Measurements from ENCODE around the gene ACTL9. TPM values are rescaled to one million over a fixed set of nuclear protein-coding genes. Genes with fewer than 3 reads are reported as not detected.
"Not testable (repeated sequence)": the region's sequence is repeated elsewhere in the genome, so short reads cannot be mapped to it uniquely, and the experiment has no call there.

ACTL9 gene
- total RNA-seq, 1 experiment from 2014 or later: not detected

GRCh38 chr19:8705742-8706141, 7.1 kb upstream of the ACTL9 start:
- H3K27me3 Mint-ChIP-seq (ENCODE audit: low read depth): 0 out of 2 replicates have a peak, but pooled peaks cover 7% of the 10 kb centered on the region
- DNase-seq (ENCODE audit: low spot score): no peak
- H3K27ac Mint-ChIP-seq: no peak overlapping the region
- no peaks in the 10 kb centered on the region for H3K4me1 Mint-ChIP-seq
- H3K36me3 Mint-ChIP-seq: peaks cover 10% of the 10 kb centered on the region
- TF ChIP-seq AR (CRISPR knock-in tag; IDR thresholded peaks at IDR 0.05) (no peak), HMGA2 (CRISPR knock-in tag; IDR thresholded peaks at IDR 0.05) (no peak), CTCF (IDR thresholded peaks at IDR 0.05) (no peak), ZNF219 (CRISPR knock-in tag; IDR thresholded peaks at IDR 0.05; ENCODE audit: borderline replicate concordance) (no peak), ELF4 (CRISPR knock-in tag; IDR thresholded peaks at IDR 0.05; ENCODE audit: low read depth) (no peak), NFYB (CRISPR knock-in tag; conservative IDR thresholded peaks at IDR 0.05; ENCODE audit: low read depth) (no peak), ATF2 (CRISPR knock-in tag; IDR thresholded peaks at IDR 0.05; ENCODE audit: borderline replicate concordance, low read depth) (no peak), HMGXB4 (CRISPR knock-in tag; IDR thresholded peaks at IDR 0.05) (no peak), GRHL2 (CRISPR knock-in tag; IDR thresholded peaks at IDR 0.05; ENCODE audit: insufficient replicate concordance, severe bottlenecking) (no peak), ZBTB21 (CRISPR knock-in tag; IDR thresholded peaks at IDR 0.05; ENCODE audit: borderline replicate concordance) (no peak), NFATC4 (CRISPR knock-in tag; IDR thresholded peaks at IDR 0.05) (no peak), ZNF671 (CRISPR knock-in tag; IDR thresholded peaks at IDR 0.05) (no peak), SP1 (CRISPR knock-in tag; conservative IDR thresholded peaks at IDR 0.05) (no peak)
- no peak overlapping the region for H3K4me3 Mint-ChIP-seq
- POLR2A ChIA-PET: no interaction called here
- peaks cover 48% of the 10 kb centered on the region for H3K9me3 Mint-ChIP-seq
- ATAC-seq: no peak
- CTCF ChIA-PET: no interaction called here

GRCh38 chr19:8705304-8705703, 6.7 kb upstream of the ACTL9 start:
- H3K27ac Mint-ChIP-seq; ATAC-seq; H3K36me3 Mint-ChIP-seq; CTCF ChIA-PET; H3K4me1 Mint-ChIP-seq; H3K27me3 Mint-ChIP-seq (ENCODE audit: low read depth); POLR2A ChIA-PET; DNase-seq (ENCODE audit: low spot score); H3K4me3 Mint-ChIP-seq: not testable (repeated sequence)
- H3K9me3 Mint-ChIP-seq: peaks cover 47% of the 10 kb centered on the region

- Mint-ChIP-seq H3K4me1 (no peaks in the 10 kb centered on the region), H3K4me3 (no peak overlapping the region), H3K9me3 (peaks cover 40% of the 10 kb centered on the region), H3K27ac (no peak overlapping the region), H3K27me3 (ENCODE audit: low read depth) (peaks cover 13% of the 10 kb centered on the region; the same call in 1 of the 2 replicates), H3K36me3 (peaks cover 10% of the 10 kb centered on the region; the same call in 1 of the 2 replicates)
- ChIA-PET CTCF (no interaction called here), POLR2A (no interaction called here)
- ATAC-seq (no peak), DNase-seq (ENCODE audit: low spot score) (no peak)
- TF ChIP-seq ZNF512 (CRISPR knock-in tag; IDR thresholded peaks at IDR 0.05; ENCODE audit: borderline replicate concordance): no peak
- TF ChIP-seq ATF3 (CRISPR knock-in tag; conservative IDR thresholded peaks at IDR 0.05): no peak
- TF ChIP-seq CREB1 (CRISPR knock-in tag; IDR thresholded peaks at IDR 0.05): no peak
- no peak for TF ChIP-seq MAX (CRISPR knock-in tag; IDR thresholded peaks at IDR 0.05)
These were observed 4.6 kb upstream of the ACTL9 start for GRCh38 chr19:8703223-8703622.

Data from WTC11 (cell line).